ENCODE results near the gene G6PC3.

- TF ChIP-seq CTCF (IDR thresholded peaks at IDR 0.05; ENCODE audit: low read depth, low read length): no peak
- TF ChIP-seq POLR2A (IDR thresholded peaks at IDR 0.05; ENCODE audit: extremely low read depth, insufficient read length): no peak
Measured at GRCh38 chr17:44079877-44080821, 9.6 kb downstream of the G6PC3 start.

All from NB4 (cell line).